Measurements from ENCODE around the gene TBRG1. TPM values are rescaled to one million over a fixed set of nuclear protein-coding genes. Genes with fewer than 3 reads are reported as not detected.

The TBRG1 gene
- total RNA-seq, 1 donor = 40.2 TPM

GRCh38 chr11:124581817-124582216, 40.8 kb upstream of the TBRG1 start:
- Histone ChIP-seq H4K20me1 (ENCODE audit: insufficient read depth, low read length) (no peaks in the 10 kb centered on the region), H3K9me3 (ENCODE audit: low read depth, low read length) (no peaks in the 10 kb centered on the region), H3K4me1 (ENCODE audit: insufficient read depth, low read length) (no peaks in the 10 kb centered on the region), H3K36me3 (ENCODE audit: insufficient read depth, low read length) (no peaks in the 10 kb centered on the region), H3K4me2 (ENCODE audit: insufficient read depth, low read length) (no peak overlapping the region), H3K79me2 (ENCODE audit: insufficient read depth, low read length) (no peaks in the 10 kb centered on the region), H3K27ac (ENCODE audit: low read depth, low read length) (no peak overlapping the region), H3K27me3 (ENCODE audit: insufficient read depth, low read length) (peaks cover 2% of the 10 kb centered on the region), H2AFZ (ENCODE audit: low read length) (no peak overlapping the region), H3K4me3 (ENCODE audit: insufficient read depth, low read length) (no peak overlapping the region)
- no peak for DNase-seq (ENCODE audit: insufficient read length, low spot score, missing footprints)
- TF ChIP-seq, protein P1, sequence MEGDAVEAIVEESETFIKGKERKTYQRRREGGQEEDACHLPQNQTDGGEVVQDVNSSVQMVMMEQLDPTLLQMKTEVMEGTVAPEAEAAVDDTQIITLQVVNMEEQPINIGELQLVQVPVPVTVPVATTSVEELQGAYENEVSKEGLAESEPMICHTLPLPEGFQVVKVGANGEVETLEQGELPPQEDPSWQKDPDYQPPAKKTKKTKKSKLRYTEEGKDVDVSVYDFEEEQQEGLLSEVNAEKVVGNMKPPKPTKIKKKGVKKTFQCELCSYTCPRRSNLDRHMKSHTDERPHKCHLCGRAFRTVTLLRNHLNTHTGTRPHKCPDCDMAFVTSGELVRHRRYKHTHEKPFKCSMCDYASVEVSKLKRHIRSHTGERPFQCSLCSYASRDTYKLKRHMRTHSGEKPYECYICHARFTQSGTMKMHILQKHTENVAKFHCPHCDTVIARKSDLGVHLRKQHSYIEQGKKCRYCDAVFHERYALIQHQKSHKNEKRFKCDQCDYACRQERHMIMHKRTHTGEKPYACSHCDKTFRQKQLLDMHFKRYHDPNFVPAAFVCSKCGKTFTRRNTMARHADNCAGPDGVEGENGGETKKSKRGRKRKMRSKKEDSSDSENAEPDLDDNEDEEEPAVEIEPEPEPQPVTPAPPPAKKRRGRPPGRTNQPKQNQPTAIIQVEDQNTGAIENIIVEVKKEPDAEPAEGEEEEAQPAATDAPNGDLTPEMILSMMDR (IDR thresholded peaks at IDR 0.05; ENCODE audit: extremely low read depth, low read depth, low read length) = no peak

- DNase-seq (ENCODE audit: insufficient read length, low spot score, missing footprints) = no peak
- H3K4me1 ChIP-seq (ENCODE audit: insufficient read depth, low read length) = no peaks in the 10 kb centered on the region
- H3K4me2 ChIP-seq (ENCODE audit: insufficient read depth, low read length) = no peak overlapping the region
- H3K9me3 ChIP-seq (ENCODE audit: low read depth, low read length) = no peaks in the 10 kb centered on the region
- H3K79me2 ChIP-seq (ENCODE audit: insufficient read depth, low read length) = no peaks in the 10 kb centered on the region
- no peaks in the 10 kb centered on the region for H4K20me1 ChIP-seq (ENCODE audit: insufficient read depth, low read length)
- TF ChIP-seq, protein P1 (IDR thresholded peaks at IDR 0.05; ENCODE audit: extremely low read depth, low read depth, low read length) = no peak
- no peak overlapping the region for H3K27ac ChIP-seq (ENCODE audit: low read depth, low read length)
- no peak overlapping the region for H2AFZ ChIP-seq (ENCODE audit: low read length)
- no peak overlapping the region for H3K4me3 ChIP-seq (ENCODE audit: insufficient read depth, low read length)
- H3K27me3 ChIP-seq (ENCODE audit: insufficient read depth, low read length) = peaks cover 2% of the 10 kb centered on the region
- no peaks in the 10 kb centered on the region for H3K36me3 ChIP-seq (ENCODE audit: insufficient read depth, low read length)
Observed at GRCh38 chr11:124582565-124582964, 40.1 kb upstream of the TBRG1 start.

DNA sequence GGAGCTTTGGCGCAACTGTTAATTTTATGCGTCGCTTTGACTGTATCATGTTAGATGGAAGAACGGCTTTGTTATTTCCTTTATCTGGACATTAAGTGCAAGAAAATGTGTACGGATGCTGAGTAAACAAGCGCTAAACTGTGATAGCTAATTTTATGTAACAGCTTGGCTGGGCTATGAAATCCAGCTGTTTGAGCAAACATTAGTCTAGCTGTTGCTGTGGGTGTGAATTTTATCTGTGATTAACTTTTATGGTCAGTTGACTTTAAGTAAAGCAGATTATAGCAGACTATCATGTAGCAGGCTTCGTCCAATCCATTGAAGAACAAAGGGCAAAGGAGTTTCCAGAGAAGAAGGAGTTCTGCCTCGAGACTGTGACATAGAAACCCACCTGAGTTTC, 38.9 kb upstream of the TBRG1 start:
- Histone ChIP-seq H3K4me3 (ENCODE audit: insufficient read depth, low read length) (no peak overlapping the region), H3K9me3 (ENCODE audit: low read depth, low read length) (no peaks in the 10 kb centered on the region), H3K27me3 (ENCODE audit: insufficient read depth, low read length) (peaks cover 2% of the 10 kb centered on the region), H3K79me2 (ENCODE audit: insufficient read depth, low read length) (no peaks in the 10 kb centered on the region), H3K36me3 (ENCODE audit: insufficient read depth, low read length) (no peaks in the 10 kb centered on the region), H3K27ac (ENCODE audit: low read depth, low read length) (no peak overlapping the region), H3K4me2 (ENCODE audit: insufficient read depth, low read length) (no peak overlapping the region), H2AFZ (ENCODE audit: low read length) (no peak overlapping the region), H4K20me1 (ENCODE audit: insufficient read depth, low read length) (no peaks in the 10 kb centered on the region), H3K4me1 (ENCODE audit: insufficient read depth, low read length) (no peaks in the 10 kb centered on the region)
- DNase-seq (ENCODE audit: insufficient read length, low spot score, missing footprints) = no peak
- TF ChIP-seq, protein P1 (IDR thresholded peaks at IDR 0.05; ENCODE audit: extremely low read depth, low read depth, low read length) = no peak

DNA sequence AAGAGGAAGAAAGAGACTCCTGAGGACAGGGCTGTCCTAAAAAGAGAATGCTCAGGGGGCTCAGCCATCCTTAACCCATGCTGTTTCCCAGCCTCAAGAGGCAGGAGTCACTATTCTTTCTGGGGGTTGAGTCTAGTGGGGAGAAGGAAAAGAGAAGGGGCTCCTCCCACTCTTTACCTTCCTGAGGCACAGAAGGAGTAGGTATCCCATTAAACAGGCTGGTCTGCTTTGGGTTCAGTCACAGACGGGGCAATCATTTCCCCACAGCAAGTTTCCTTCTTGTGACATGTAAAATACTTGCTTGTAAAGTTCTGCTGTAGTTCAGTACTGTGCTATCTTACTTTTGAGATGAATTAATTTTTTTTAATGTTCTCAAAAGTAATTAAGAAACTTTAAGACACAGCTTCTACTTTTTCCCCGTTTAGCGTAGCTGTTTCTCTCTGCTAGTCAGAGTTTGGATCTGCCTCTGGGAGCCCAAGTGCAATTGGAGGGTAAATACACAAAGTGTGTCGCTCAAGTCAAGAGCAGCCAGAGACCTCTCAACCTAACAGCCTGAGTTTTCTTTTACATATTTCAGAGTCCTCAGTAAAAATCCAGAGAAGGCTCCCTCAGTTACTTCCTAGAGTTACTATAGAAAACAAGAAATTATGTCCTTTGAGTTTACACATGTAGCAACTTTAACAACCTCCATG, 37.8 kb upstream of the TBRG1 start:
- Histone ChIP-seq H3K36me3 (ENCODE audit: insufficient read depth, low read length) (no peaks in the 10 kb centered on the region), H3K27me3 (ENCODE audit: insufficient read depth, low read length) (peaks cover 2% of the 10 kb centered on the region), H3K9me3 (ENCODE audit: low read depth, low read length) (no peaks in the 10 kb centered on the region), H3K4me3 (ENCODE audit: insufficient read depth, low read length) (no peak overlapping the region), H4K20me1 (ENCODE audit: insufficient read depth, low read length) (no peaks in the 10 kb centered on the region), H2AFZ (ENCODE audit: low read length) (no peak overlapping the region), H3K4me1 (ENCODE audit: insufficient read depth, low read length) (no peaks in the 10 kb centered on the region), H3K4me2 (ENCODE audit: insufficient read depth, low read length) (no peak overlapping the region), H3K79me2 (ENCODE audit: insufficient read depth, low read length) (no peaks in the 10 kb centered on the region), H3K27ac (ENCODE audit: low read depth, low read length) (no peak overlapping the region)
- DNase-seq (ENCODE audit: insufficient read length, low spot score, missing footprints) = peak; percentile 10
- TF ChIP-seq, protein P1 (IDR thresholded peaks at IDR 0.05; ENCODE audit: extremely low read depth, low read depth, low read length) = no peak
